Liver (tissue), 3 donors: ENCODE results near the gene FMC1.

Experiments
- CTCF ChIP-seq: fragments of 150-350 bp; IDR thresholded peaks from 2 replicates; pipeline ENCODE4 v1.5.1; 2017; ENCODE audit warnings: improper control_type of control experiment, low read depth, low read length; ENCODE audit not compliant: missing input control
- GABPA ChIP-seq, 2 donors: IDR thresholded peaks in 1 of 2; conservative IDR thresholded peaks in 1 of 2; 2 replicates each; pipeline ENCODE4 v1.6.1; 2016; ENCODE audit warnings: antibody characterized with exemption in 2 of 2, mild to moderate bottlenecking in 1 of 2, moderate library complexity in 1 of 2
- MAX ChIP-seq: IDR thresholded peaks from 2 replicates; pipeline ENCODE4 v1.6.1; 2016; ENCODE audit warnings: antibody characterized with exemption
- RAD21 ChIP-seq, 2 donors: IDR thresholded peaks; 2 replicates each; pipeline ENCODE4 v1.6.1; 2016; ENCODE audit warnings: antibody characterized with exemption in 2 of 2, mild to moderate bottlenecking in 2 of 2
- SP1 ChIP-seq: IDR thresholded peaks from 2 replicates; pipeline ENCODE4 v1.6.1; 2018; ENCODE audit warnings: antibody characterized with exemption, mild to moderate bottlenecking
- TAF1 ChIP-seq: conservative IDR thresholded peaks from 2 replicates; pipeline ENCODE4 v1.6.1; 2016; ENCODE audit warnings: antibody characterized with exemption, mild to moderate bottlenecking
- YY1 ChIP-seq: IDR thresholded peaks from 2 replicates; pipeline ENCODE4 v1.6.1; 2016; ENCODE audit warnings: antibody characterized with exemption, mild to moderate bottlenecking
- TF ChIP-seq, protein P1 (sequence below): IDR thresholded peaks from 2 replicates; pipeline ENCODE4 v1.6.1; 2016; ENCODE audit warnings: antibody characterized with exemption
- donor health status: healthy.
- donor health status: healthy.

DNA sequence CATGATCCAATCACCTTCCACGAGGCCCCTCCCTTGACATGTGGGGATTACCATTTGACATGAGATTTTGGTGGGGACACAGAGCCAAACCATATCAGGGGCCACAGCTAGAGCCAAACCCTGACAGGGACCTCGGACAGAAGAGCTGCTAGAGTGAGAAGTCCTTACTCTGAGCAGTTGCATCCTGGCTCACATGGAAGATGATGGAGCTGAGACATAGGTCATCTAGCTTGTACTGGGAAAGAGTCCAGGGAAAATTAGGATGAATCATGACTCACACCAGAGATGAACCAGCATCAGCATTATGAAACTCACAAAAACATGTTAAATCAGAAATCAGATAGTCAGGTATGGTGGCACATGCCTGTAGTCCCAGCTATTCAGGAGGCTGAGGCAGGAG lies 12.8 kb upstream of the FMC1 start:
- no peak for TF ChIP-seq CTCF
- no peak for TF ChIP-seq MAX
- no peak for TF ChIP-seq SP1
- no peak for TF ChIP-seq YY1
- no peak for TF ChIP-seq RAD21 (IDR thresholded peaks at IDR 0.05)
- TF ChIP-seq TAF1: no peak
- TF ChIP-seq GABPA (IDR thresholded peaks at IDR 0.05 in 1 of 2, conservative IDR thresholded peaks at IDR 0.05 in 1 of 2): no peak
- TF ChIP-seq, protein P1, sequence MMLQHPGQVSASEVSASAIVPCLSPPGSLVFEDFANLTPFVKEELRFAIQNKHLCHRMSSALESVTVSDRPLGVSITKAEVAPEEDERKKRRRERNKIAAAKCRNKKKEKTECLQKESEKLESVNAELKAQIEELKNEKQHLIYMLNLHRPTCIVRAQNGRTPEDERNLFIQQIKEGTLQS: no peak
